Memory B cell (primary cell): ENCODE measurements around the gene C1QTNF2.
"Not testable (repeated sequence)": the region's sequence is repeated elsewhere in the genome, so short reads cannot be mapped to it uniquely, and the experiment has no call there.

Source experiments
- ATAC-seq: fragments of 150-1000 bp; cut with Tn5 transposase; 2 replicates; pipeline ENCODE4 v1.10.0; 2021; ENCODE audit warnings: low read depth, mild to moderate bottlenecking, moderate library complexity
- DNase-seq, 2 donors: peaks; one replicate each; pipeline ENCODE4 v3.0.0; 2022; ENCODE audit warnings: low spot score in 2 of 2
- H3K27ac Mint-ChIP-seq: one replicate; pipeline ENCODE4 v1.8.0; 2022; ENCODE audit warnings: mild to moderate bottlenecking, moderate library complexity, mixed read lengths
- H3K27me3 Mint-ChIP-seq: one replicate; pipeline ENCODE4 v1.8.0; 2022; ENCODE audit warnings: mixed read lengths
- H3K36me3 Mint-ChIP-seq: one replicate; pipeline ENCODE4 v1.8.0; 2022; ENCODE audit warnings: mild to moderate bottlenecking, mixed read lengths
- H3K4me1 Mint-ChIP-seq: one replicate; pipeline ENCODE4 v1.8.0; 2022; ENCODE audit warnings: mixed read lengths
- H3K4me3 Mint-ChIP-seq: one replicate; pipeline ENCODE4 v1.8.0; 2022; ENCODE audit warnings: mild to moderate bottlenecking, moderate library complexity, mixed read lengths
- H3K9me3 Mint-ChIP-seq: one replicate; pipeline ENCODE4 v1.8.0; 2022; ENCODE audit warnings: mixed read lengths

Gene C1QTNF2

DNA sequence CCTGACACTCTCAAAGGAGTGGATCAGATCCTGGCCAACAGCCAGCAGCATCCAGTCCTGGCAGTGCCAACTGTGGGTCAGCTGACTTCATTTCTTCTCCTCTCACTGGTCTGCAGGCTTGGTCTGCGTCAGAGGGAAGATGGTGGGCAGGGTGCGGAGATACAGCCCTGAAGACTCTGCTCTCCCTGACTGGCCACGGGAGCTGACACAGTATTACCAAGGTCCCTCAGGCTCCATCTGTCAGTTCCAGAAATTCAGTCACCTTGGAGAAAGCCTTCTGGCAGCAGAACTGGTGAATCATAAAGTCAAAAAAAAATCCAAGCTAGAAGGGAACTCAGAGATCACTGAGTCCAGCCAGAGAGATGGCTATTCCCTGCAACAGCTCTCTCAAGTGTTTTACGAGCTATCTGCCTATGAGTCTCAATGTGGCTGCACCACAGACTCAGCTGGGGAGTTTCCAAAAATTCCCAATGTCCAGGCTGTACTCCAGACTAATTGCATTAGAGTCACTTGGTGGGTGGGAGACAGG is 27.9 kb downstream of the C1QTNF2 start:
- no peaks in the 10 kb centered on the region for H3K4me1 Mint-ChIP-seq
- H3K4me3 Mint-ChIP-seq, result no peak overlapping the region
- no peaks in the 10 kb centered on the region for H3K9me3 Mint-ChIP-seq
- no peak overlapping the region for H3K27ac Mint-ChIP-seq
- no peak for ATAC-seq
- H3K36me3 Mint-ChIP-seq, result no peaks in the 10 kb centered on the region
- peaks cover 6% of the 10 kb centered on the region for H3K27me3 Mint-ChIP-seq
- no peak for DNase-seq

DNA sequence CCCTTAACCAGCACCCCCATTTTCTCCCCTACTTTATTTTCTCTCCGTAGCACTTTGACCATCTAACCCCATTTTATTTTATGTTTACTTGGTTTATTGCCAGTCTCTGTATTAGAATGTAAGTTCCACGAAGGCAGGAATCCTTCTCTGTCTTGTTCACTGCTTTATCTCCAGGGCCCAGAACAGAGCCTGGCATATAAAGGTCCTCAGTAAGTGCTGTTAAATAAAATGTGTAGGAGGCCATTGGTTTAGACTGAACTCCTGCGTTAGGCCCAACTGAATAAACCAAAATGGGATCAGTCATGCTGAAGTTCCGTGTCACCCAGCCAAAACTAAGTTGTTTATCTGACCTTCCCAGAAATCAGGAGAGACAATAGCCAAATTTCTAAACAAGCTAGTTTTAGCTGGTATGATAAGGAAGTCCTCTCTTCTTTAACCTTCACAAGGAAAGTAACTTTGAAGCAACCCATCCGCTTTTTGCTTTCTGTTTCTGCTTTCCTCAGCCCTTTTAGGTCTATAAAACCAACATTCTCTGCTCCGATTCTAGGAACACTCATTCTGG is 29.0 kb downstream of the C1QTNF2 start:
- DNase-seq (no peak), ATAC-seq (no peak)
- Mint-ChIP-seq H3K27ac (no peak overlapping the region), H3K4me1 (no peaks in the 10 kb centered on the region), H3K27me3 (peaks cover 6% of the 10 kb centered on the region), H3K36me3 (no peaks in the 10 kb centered on the region), H3K9me3 (no peaks in the 10 kb centered on the region), H3K4me3 (no peak overlapping the region)

DNA sequence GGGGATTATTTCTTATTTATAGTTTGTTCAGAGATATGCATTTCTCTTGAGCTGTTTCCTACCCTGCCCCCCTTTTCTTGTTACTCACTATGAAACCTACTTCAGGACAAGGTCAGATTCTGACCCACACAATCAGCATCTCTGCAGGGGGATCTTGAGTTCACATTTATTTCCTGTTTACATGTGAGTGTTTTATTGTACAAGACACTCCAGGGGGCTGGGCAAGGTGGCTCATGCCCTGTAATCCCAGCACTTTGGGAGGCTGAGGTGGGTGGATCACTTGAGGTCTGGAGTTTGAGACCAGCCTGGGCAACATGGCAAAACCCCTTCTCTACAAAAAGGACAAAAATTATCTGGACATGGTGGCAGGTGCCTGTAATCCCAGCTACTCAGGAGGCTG is 29.9 kb downstream of the C1QTNF2 start:
- H3K4me1 Mint-ChIP-seq, ATAC-seq, H3K4me3 Mint-ChIP-seq, DNase-seq, H3K27me3 Mint-ChIP-seq, H3K9me3 Mint-ChIP-seq, H3K27ac Mint-ChIP-seq, H3K36me3 Mint-ChIP-seq: not testable (repeated sequence)

DNA sequence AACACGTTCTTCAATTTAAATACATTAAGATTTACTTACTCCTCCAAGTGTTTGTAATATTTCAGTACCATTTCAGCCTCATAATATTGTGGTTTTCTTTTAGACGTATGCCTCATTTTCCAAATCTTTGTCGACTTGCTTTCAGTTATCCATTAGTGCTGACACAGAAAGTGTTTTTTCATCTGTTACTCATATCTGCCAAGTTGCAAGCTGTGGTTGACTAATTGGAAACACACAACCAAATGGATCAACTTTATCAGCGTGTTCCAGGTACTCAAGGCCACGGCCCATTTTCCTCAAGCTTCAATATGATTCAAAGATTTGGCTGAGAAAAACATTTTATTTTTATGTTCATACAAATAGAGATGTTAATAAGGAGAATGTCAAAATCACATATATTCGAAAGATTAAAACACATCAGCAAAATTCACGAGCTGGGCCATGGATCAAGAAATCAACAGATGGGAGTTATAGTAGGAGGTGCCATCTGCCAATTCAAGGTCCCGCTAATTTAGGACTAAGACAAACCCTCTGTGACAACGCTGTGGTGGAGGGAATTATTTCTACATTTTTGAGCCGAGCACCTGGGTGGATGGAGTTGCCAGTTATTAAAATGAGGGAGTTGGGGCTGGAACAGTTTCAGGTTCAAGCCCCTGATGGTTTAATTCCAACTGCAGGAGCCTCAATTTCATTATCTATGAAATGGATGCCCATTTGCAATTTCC is 30.9 kb downstream of the C1QTNF2 start:
- H3K36me3 Mint-ChIP-seq, result no peaks in the 10 kb centered on the region
- DNase-seq (no peak), ATAC-seq (no peak)
- no peaks in the 10 kb centered on the region for H3K4me1 Mint-ChIP-seq
- H3K27ac Mint-ChIP-seq, result no peak overlapping the region
- no peaks in the 10 kb centered on the region for H3K9me3 Mint-ChIP-seq
- H3K4me3 Mint-ChIP-seq, result no peak overlapping the region
- peaks cover 12% of the 10 kb centered on the region for H3K27me3 Mint-ChIP-seq

DNA sequence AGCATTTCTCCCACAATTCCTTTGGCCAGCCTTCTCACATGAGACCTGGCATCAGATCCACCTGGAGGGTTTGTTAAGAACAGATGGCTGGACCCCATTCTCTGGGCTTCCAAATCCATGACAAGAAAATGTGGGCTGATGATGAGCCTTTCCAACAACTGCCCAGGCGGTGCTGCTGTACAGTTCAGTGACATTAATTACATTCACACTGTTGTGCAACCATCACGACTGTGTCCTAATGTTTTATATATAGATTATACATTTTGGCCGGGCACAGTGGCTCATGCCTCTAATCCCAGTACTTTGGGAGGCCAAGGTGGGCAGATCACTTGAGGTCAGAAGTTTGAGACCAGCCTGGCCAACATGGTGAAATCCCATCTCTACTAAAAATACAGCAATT is 35.7 kb downstream of the C1QTNF2 start:
- not testable (repeated sequence) for DNase-seq, H3K4me3 Mint-ChIP-seq, H3K27ac Mint-ChIP-seq, H3K36me3 Mint-ChIP-seq, ATAC-seq, H3K9me3 Mint-ChIP-seq, H3K4me1 Mint-ChIP-seq
- H3K27me3 Mint-ChIP-seq, result peaks cover 15% of the 10 kb centered on the region

DNA sequence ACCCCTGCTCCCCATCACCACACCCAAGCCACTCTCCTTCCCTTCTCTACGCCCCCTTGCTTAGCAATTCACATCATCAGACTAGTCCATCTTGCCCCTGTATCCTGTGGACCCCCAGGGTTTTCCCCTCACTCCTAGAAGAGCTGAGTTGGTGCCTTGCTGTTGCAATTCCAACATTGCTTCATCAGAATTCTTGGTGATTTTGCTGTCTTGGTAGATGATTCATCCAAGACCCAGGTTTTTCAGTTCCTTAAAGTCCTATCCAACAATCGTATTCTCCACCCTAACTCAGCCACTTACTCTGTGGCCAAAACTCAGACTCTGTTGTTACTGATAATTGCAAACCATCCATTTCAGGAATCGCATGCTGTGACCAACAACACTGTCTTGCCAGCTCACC is 36.7 kb downstream of the C1QTNF2 start:
- H3K27me3 Mint-ChIP-seq, result peaks cover 15% of the 10 kb centered on the region
- ATAC-seq, result no peak
- no peak for DNase-seq
- H3K4me1 Mint-ChIP-seq, result no peaks in the 10 kb centered on the region
- no peak overlapping the region for H3K4me3 Mint-ChIP-seq
- no peaks in the 10 kb centered on the region for H3K36me3 Mint-ChIP-seq
- H3K9me3 Mint-ChIP-seq, result no peaks in the 10 kb centered on the region
- H3K27ac Mint-ChIP-seq, result no peak overlapping the region

DNA sequence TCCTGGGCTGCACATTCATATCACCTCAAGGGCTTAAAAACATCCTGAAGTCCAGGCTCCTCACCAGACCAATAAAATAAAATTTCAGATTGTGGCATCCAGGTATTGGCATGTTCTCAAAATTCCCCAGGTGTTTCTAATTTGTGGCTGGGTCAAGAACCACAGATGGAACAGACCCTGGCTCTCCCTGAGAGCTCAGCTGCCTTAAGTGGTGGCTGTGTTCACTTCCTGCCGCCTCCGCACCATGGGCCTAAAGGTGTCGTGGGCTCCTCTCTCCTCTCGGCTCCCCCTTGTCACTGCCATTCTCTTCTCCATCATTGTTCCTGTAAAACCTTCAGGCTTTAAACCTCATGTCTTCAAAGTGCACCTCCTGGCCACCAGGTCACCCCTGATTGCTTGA is 40.2 kb downstream of the C1QTNF2 start:
- H3K9me3 Mint-ChIP-seq, result no peaks in the 10 kb centered on the region
- ATAC-seq (no peak), DNase-seq (no peak)
- peaks cover 15% of the 10 kb centered on the region for H3K27me3 Mint-ChIP-seq
- no peaks in the 10 kb centered on the region for H3K4me1 Mint-ChIP-seq
- H3K4me3 Mint-ChIP-seq, result no peak overlapping the region
- no peaks in the 10 kb centered on the region for H3K36me3 Mint-ChIP-seq
- H3K27ac Mint-ChIP-seq, result no peak overlapping the region

DNA sequence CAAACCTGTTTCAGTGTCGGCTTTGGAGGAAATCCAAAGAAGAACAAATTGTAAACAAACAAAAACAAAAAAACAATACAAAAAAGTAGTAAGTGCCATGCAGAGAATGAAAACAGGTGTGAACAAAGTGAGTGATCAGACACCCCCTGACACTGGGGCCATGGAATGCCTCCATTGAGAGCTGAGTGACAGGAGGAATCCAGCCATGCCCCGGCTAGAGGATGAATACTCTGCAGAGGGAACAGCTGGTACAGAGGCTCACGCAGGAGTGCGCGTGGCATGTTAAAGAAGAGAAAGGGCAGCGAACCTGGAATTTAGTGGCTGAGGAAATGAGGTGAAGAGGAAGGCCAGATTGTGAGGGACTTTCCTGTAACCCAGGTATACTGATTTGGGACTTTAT is 42.6 kb downstream of the C1QTNF2 start:
- H3K27me3 Mint-ChIP-seq, result peaks cover 6% of the 10 kb centered on the region
- ATAC-seq, result no peak
- no peak overlapping the region for H3K4me3 Mint-ChIP-seq
- no peak overlapping the region for H3K27ac Mint-ChIP-seq
- no peaks in the 10 kb centered on the region for H3K4me1 Mint-ChIP-seq
- H3K9me3 Mint-ChIP-seq, result no peaks in the 10 kb centered on the region
- H3K36me3 Mint-ChIP-seq, result no peaks in the 10 kb centered on the region
- DNase-seq, result no peak

DNA sequence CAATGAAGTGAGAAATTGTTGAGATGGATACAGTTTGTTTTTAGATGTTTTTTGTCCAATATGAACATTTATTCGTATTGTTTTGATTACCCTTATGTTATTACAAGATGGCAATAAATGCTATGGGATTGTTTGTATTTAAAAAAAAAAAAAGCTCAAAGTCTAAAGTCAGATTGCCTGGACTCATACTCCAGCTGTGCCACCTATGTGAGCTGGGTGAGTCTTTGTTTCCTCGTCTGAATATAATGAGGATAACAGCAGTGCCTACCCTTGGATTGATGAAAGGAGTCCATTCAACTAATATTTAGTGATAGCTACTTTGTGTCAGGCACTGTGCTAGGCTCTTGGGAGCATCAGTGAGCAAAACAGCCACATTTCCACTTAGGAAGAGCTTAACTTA is 43.4 kb downstream of the C1QTNF2 start:
- no peaks in the 10 kb centered on the region for H3K9me3 Mint-ChIP-seq
- no peaks in the 10 kb centered on the region for H3K4me1 Mint-ChIP-seq
- H3K4me3 Mint-ChIP-seq, result no peak overlapping the region
- no peak overlapping the region for H3K27ac Mint-ChIP-seq
- no peaks in the 10 kb centered on the region for H3K36me3 Mint-ChIP-seq
- H3K27me3 Mint-ChIP-seq, result peaks cover 6% of the 10 kb centered on the region
- no peak for ATAC-seq
- DNase-seq, result no peak

DNA sequence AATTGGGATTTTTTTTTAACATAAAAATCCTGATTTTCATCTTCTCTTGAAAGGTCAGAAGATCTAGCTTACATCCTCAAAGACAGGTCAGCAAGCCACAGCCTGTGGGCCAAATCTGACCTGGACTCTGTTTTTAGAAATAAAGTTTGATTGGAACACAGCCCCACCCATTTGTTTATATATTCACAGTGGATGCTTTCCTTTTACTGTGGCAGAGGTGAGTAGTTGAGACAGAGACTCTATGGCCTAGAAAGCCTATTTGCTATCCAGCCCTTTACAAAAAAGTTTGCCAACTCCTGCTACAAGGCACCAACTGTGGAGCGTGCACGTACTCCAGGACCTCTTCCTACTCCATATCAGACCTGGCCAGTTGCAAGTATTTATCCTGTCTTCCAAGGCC is 44.7 kb downstream of the C1QTNF2 start:
- ATAC-seq (no peak), DNase-seq (no peak)
- no peaks in the 10 kb centered on the region for H3K4me1 Mint-ChIP-seq
- no peak overlapping the region for H3K27ac Mint-ChIP-seq
- H3K36me3 Mint-ChIP-seq, result no peaks in the 10 kb centered on the region
- no peaks in the 10 kb centered on the region for H3K9me3 Mint-ChIP-seq
- H3K27me3 Mint-ChIP-seq, result peaks cover 7% of the 10 kb centered on the region
- H3K4me3 Mint-ChIP-seq, result no peak overlapping the region

DNA sequence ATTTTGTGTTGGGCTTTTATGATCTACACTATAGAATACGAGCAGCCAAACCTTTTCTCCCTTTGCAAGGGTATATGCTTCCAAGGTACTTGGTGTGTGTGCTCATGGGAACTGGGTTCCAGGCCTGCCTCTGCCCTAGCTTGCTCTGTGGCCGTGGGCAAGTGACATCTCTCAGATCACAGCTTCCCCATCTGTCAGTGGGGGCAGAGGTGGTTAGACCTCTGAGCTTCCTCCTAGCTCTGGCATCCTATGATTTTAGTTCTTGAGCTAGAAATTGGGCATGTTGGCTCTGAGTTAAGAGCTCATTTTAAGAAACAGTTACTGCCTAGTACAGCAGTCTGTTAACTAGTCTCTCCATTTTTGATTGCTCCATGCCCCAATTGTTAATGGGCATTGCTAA is 45.5 kb downstream of the C1QTNF2 start:
- H3K9me3 Mint-ChIP-seq, result no peaks in the 10 kb centered on the region

DNA sequence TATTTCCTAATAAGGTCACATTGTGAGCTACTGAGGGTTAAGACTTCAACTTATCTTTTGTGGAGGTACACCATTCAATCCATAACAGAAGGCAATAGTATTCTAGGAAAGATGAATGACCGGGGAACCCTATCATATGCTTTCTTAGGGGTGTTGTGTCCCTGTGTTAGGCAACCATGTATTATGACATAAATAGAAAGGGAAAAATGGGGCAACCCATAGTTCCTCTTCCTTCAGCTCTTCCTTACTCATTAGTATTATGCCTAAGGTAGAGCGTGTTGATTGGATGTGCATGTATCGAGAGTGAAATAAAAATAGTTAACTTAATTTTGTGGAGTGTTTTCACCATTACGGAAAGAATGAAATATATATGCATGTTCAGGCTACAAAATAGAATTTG is 52.0 kb downstream of the C1QTNF2 start:
- Mint-ChIP-seq H3K27ac (no peak overlapping the region), H3K27me3 (peaks cover 15% of the 10 kb centered on the region), H3K4me1 (peaks cover 3% of the 10 kb centered on the region), H3K9me3 (no peaks in the 10 kb centered on the region), H3K4me3 (no peak overlapping the region), H3K36me3 (no peaks in the 10 kb centered on the region)
- DNase-seq (no peak), ATAC-seq (no peak)

More for the DNA sequence above, 45.5 kb downstream of the C1QTNF2 start:
- H3K4me1 Mint-ChIP-seq, result no peaks in the 10 kb centered on the region
- DNase-seq (no peak), ATAC-seq (no peak)
- no peak overlapping the region for H3K4me3 Mint-ChIP-seq
- no peaks in the 10 kb centered on the region for H3K36me3 Mint-ChIP-seq
- peaks cover 7% of the 10 kb centered on the region for H3K27me3 Mint-ChIP-seq
- H3K27ac Mint-ChIP-seq, result no peak overlapping the region

DNA sequence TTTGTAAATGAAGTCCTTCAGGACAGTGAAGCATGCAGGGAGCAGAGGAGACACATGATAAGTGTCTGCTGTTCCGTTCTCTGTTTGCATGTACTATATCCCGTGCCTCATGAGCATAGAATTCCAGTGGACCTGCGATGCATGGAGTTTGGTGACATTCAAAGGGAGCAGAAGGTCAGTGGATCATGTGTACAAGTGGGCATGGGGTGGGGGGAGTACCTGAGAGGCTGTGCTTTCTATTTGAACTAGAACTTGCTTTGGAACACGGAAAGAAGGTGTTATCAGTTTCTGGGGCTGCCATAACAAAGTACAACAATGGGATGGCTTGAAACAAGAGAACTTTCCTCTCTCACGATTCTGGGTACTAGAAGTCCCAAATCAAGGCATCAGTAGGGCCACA is 53.0 kb downstream of the C1QTNF2 start:
- Mint-ChIP-seq H3K27me3 (peaks cover 22% of the 10 kb centered on the region), H3K4me1 (peaks cover 7% of the 10 kb centered on the region), H3K9me3 (no peaks in the 10 kb centered on the region), H3K27ac (no peak overlapping the region), H3K4me3 (no peak overlapping the region), H3K36me3 (no peaks in the 10 kb centered on the region)
- no peak for DNase-seq
- ATAC-seq, result no peak

DNA sequence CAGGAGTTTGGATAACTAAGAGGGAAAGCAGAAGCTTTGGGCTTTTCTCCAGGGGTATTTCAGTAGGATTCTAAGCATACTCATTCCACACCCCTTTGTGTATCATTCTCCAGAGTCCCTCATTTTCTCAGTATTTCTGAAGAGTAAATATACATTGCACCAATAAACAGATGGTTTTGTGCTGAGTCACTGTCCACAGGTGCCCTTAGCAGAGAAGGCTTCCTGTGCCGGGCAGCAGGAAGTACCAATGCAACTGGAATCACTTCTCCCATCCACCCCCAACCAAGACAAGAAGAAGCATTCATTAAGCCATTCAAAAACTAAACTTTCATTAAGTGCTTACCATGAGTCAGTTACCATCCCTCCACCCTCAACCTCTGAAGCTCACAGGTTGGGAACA is 54.5 kb downstream of the C1QTNF2 start:
- peaks cover 27% of the 10 kb centered on the region for H3K27me3 Mint-ChIP-seq
- no peak for ATAC-seq

More for the DNA sequence above, 54.5 kb downstream of the C1QTNF2 start:
- no peak overlapping the region for H3K27ac Mint-ChIP-seq
- H3K9me3 Mint-ChIP-seq, result no peaks in the 10 kb centered on the region
- H3K4me3 Mint-ChIP-seq, result no peak overlapping the region
- H3K4me1 Mint-ChIP-seq, result peaks cover 9% of the 10 kb centered on the region
- no peak for DNase-seq
- H3K36me3 Mint-ChIP-seq, result no peaks in the 10 kb centered on the region
